T-cell (primary cell): ENCODE results near the gene CEP164. TPM values are rescaled to one million over a fixed set of nuclear protein-coding genes. Genes with fewer than 3 reads are reported as not detected.

Source experiments
- ATAC-seq, 4 experiments: fragments of 200-7000 bp in 3 of 4; fragments of 150-1000 bp in 1 of 4; cut with Tn5 transposase; replicated peaks in 1 of 4; 1 replicate in 3 of 4; 2 replicates in 1 of 4; pipeline ENCODE4 v1.10.0; 2021; ENCODE audit warnings: moderate library complexity in 3 of 4, mild to moderate bottlenecking in 2 of 4, moderate number of reproducible peaks in 1 of 4
- CTCF ChIA-PET, 2 donors: fragments of 300-600 bp; sonication (Branson Sonifier 250); formaldehyde crosslinking; loops; one replicate each; lab custom pipeline; 2022; ENCODE audit warnings: antibody characterized with exemption in 2 of 2; lab: Charles Lee
- POLR2A ChIA-PET, 2 donors: fragments of 300-600 bp; sonication (Branson Sonifier 250); formaldehyde crosslinking; loops; one replicate each; lab custom pipeline; 2022; ENCODE audit warnings: antibody characterized with exemption in 2 of 2; lab: Charles Lee
- DNase-seq, 35 experiments: peaks; one replicate each; pipeline versions ENCODE4 v3.0.0 to v3.0.0-alpha.2; 2013 to 2023
- H3K27ac ChIP-seq: one replicate; pipeline ENCODE4 v1.5.1; 2013; ENCODE audit warnings: low read length
- H3K27me3 ChIP-seq, 2 experiments: replicated peaks in 1 of 2; 1 replicate in 1 of 2; 2 replicates in 1 of 2; pipeline versions ENCODE4 v1.6.1 to v1.7.0; 2013; ENCODE audit warnings: low read length in 1 of 2, mixed read lengths in 1 of 2; ENCODE audit not compliant: control insufficient read depth in 2 of 2, insufficient read depth in 2 of 2; ENCODE audit errors: extremely low read depth in 1 of 2
- H3K36me3 ChIP-seq, 2 donors: 1 replicate in 1 of 2; 2 replicates in 1 of 2; pipeline versions ENCODE4 v1.6.1 to v1.7.0; 2013; ENCODE audit warnings: low read length in 1 of 2; ENCODE audit not compliant: control insufficient read depth in 2 of 2, insufficient read depth in 1 of 2; ENCODE audit errors: extremely low read depth in 1 of 2
- H3K4me1 ChIP-seq, 2 experiments: 1 replicate in 1 of 2; 2 replicates in 1 of 2; pipeline versions ENCODE4 v1.6.1 to v1.7.0; 2013; ENCODE audit warnings: low read length in 2 of 2, mixed read lengths in 1 of 2; ENCODE audit not compliant: insufficient read depth in 2 of 2, control insufficient read depth in 1 of 2; ENCODE audit errors: extremely low read depth in 1 of 2
- H3K4me3 ChIP-seq, 2 donors: 1 replicate in 1 of 2; 2 replicates in 1 of 2; pipeline versions ENCODE4 v1.5.1 to v1.7.0; 2013; ENCODE audit warnings: mild to moderate bottlenecking in 2 of 2, low read length in 1 of 2, moderate library complexity in 1 of 2; ENCODE audit not compliant: control insufficient read depth in 1 of 2; ENCODE audit errors: extremely low read depth in 1 of 2
- H3K9me3 ChIP-seq: 2 replicates; pipeline ENCODE4 v1.7.0; 2013
- H3K27ac Mint-ChIP-seq, 2 donors: one replicate each; pipeline ENCODE4 v1.8.0; 2020 to 2021; ENCODE audit warnings: mild to moderate bottlenecking in 2 of 2, mixed read lengths in 2 of 2
- H3K27me3 Mint-ChIP-seq, 2 donors: one replicate each; pipeline ENCODE4 v1.8.0; 2021 to 2022; ENCODE audit warnings: mixed read lengths in 2 of 2
- H3K36me3 Mint-ChIP-seq: one replicate; pipeline ENCODE4 v1.8.0; 2021; ENCODE audit warnings: mixed read lengths
- H3K4me1 Mint-ChIP-seq, 3 donors: one replicate each; pipeline ENCODE4 v1.8.0; 2020 to 2022; ENCODE audit warnings: mixed read lengths in 3 of 3, mild to moderate bottlenecking in 1 of 3
- H3K4me3 Mint-ChIP-seq, 3 donors: one replicate each; pipeline ENCODE4 v1.8.0; 2020 to 2022; ENCODE audit warnings: mild to moderate bottlenecking in 3 of 3, mixed read lengths in 3 of 3, moderate library complexity in 3 of 3
- H3K9me3 Mint-ChIP-seq, 3 donors: one replicate each; pipeline ENCODE4 v1.8.0; 2020 to 2022; ENCODE audit warnings: mixed read lengths in 3 of 3
- WGBS: methylation state at CpG from one replicate; pipeline ENCODE4 v1.1.5; 2013; ENCODE audit warnings: missing lambda C conversion rate; ENCODE audit not compliant: insufficient coverage; 5-methylcytosine and 5-hydroxymethylcytosine counted together
- total RNA-seq, 35 experiments: library from RNA in 6 of 35; stranded (reverse) in 6 of 35; fragments of 120-200 nt in 1 of 35; gene quantifications; one replicate each; pipeline versions ENCODE4 v1.2.1 to v1.2.4 and lab custom pipeline; 2013 to 2026

The CEP164 gene
- total RNA-seq, 5 donors from 2014 or later (not counting 1 experiment from before 2014, with no cell fraction given): 44.5 to 59.9 (median 52.5) TPM

GRCh38 chr11:117335399-117335798, 7.7 kb downstream of the CEP164 start:
- no peaks in the 10 kb centered on the region for H3K27me3 ChIP-seq
- no peak overlapping the region for H3K27ac ChIP-seq
- CTCF ChIA-PET: interaction anchor here in 1 of 2 donors (0.6 to 0.7 kb wide), 3 partner anchors 571 to 611 kb away, joined by 3 to 6 read pairs (median 4); no protein-coding TSS in a partner anchor
- POLR2A ChIA-PET: no interaction called here
- H3K36me3 ChIP-seq: peaks cover 0 to 18% of the 10 kb centered on the region in 2 donors
- Mint-ChIP-seq H3K4me1 (peaks cover 7 to 11% (median 9%) of the 10 kb centered on the region in 3 donors), H3K27me3 (no peaks in the 10 kb centered on the region), H3K9me3 (no peaks in the 10 kb centered on the region), H3K36me3 (peaks cover 47% of the 10 kb centered on the region), H3K4me3 (no peak overlapping the region), H3K27ac (peak overlapping the region in 1 of 2 donors; percentile 48)
- ATAC-seq (no peak), DNase-seq (no peak)
- no peaks in the 10 kb centered on the region for H3K4me1 ChIP-seq
- H3K4me3 ChIP-seq: no peak overlapping the region
- no peaks in the 10 kb centered on the region for H3K9me3 ChIP-seq
- no CpG with 5 or more reads among the region's 5 CpGs for WGBS

- 100% methylated on average over 3 of the region's 4 CpGs for WGBS
- H3K4me1 ChIP-seq: no peaks in the 10 kb centered on the region
- CTCF ChIA-PET: no interaction called here
- H3K27me3 ChIP-seq: no peaks in the 10 kb centered on the region
- POLR2A ChIA-PET: no interaction called here
- peaks cover 3 to 5% (median 5%) of the 10 kb centered on the region in 3 donors for H3K4me1 Mint-ChIP-seq
- peaks cover 0 to 30% of the 10 kb centered on the region in 2 donors for H3K36me3 ChIP-seq
- no peaks in the 10 kb centered on the region for H3K27me3 Mint-ChIP-seq
- ATAC-seq (no peak), DNase-seq (no peak)
- H3K27ac ChIP-seq: no peak overlapping the region
- no peaks in the 10 kb centered on the region for H3K9me3 ChIP-seq
- H3K27ac Mint-ChIP-seq: no peak overlapping the region
- peaks cover 60% of the 10 kb centered on the region for H3K36me3 Mint-ChIP-seq
- no peak overlapping the region for H3K4me3 Mint-ChIP-seq
- H3K4me3 ChIP-seq: no peak overlapping the region
- no peaks in the 10 kb centered on the region for H3K9me3 Mint-ChIP-seq
Measured at GRCh38 chr11:117337076-117337475, 9.4 kb downstream of the CEP164 start.

GRCh38 chr11:117345039-117345438, 17.4 kb downstream of the CEP164 start:
- ChIA-PET CTCF (no interaction called here), POLR2A (no interaction called here)
- DNase-seq: no peak
- Mint-ChIP-seq H3K9me3 (no peaks in the 10 kb centered on the region), H3K27me3 (no peaks in the 10 kb centered on the region), H3K27ac (no peak overlapping the region), H3K4me1 (peaks cover 0 to 3% (median 0%) of the 10 kb centered on the region in 3 donors), H3K4me3 (no peak overlapping the region), H3K36me3 (peaks cover 65% of the 10 kb centered on the region)
- H3K9me3 ChIP-seq: no peaks in the 10 kb centered on the region
- no peak overlapping the region for H3K4me3 ChIP-seq
- no peak for ATAC-seq
- H3K36me3 ChIP-seq: peaks cover 15 to 36% of the 10 kb centered on the region in 2 donors
- WGBS: 90% methylated on average over 2 of the region's 2 CpGs
- H3K4me1 ChIP-seq: no peaks in the 10 kb centered on the region
- no peaks in the 10 kb centered on the region for H3K27me3 ChIP-seq
- no peak overlapping the region for H3K27ac ChIP-seq

GRCh38 chr11:117354550-117354949, 26.9 kb downstream of the CEP164 start:
- no CpG with 5 or more reads among the region's 4 CpGs for WGBS
- Histone ChIP-seq H3K9me3 (no peaks in the 10 kb centered on the region), H3K27ac (no peak overlapping the region), H3K27me3 (no peaks in the 10 kb centered on the region), H3K36me3 (peaks cover 3 to 56% of the 10 kb centered on the region in 2 donors), H3K4me1 (no peaks in the 10 kb centered on the region), H3K4me3 (no peak overlapping the region)
- DNase-seq (no peak), ATAC-seq (no peak)
- Mint-ChIP-seq H3K27me3 (no peaks in the 10 kb centered on the region), H3K4me3 (no peak overlapping the region), H3K4me1 (peaks cover 0 to 6% (median 0%) of the 10 kb centered on the region in 3 donors), H3K9me3 (no peaks in the 10 kb centered on the region), H3K36me3 (peaks cover 57% of the 10 kb centered on the region), H3K27ac (no peak overlapping the region)
- POLR2A ChIA-PET: no interaction called here
- CTCF ChIA-PET: no interaction called here

- ATAC-seq (no peak), DNase-seq (no peak)
- no peaks in the 10 kb centered on the region for H3K27me3 ChIP-seq
- H3K4me1 ChIP-seq: no peaks in the 10 kb centered on the region
- 94% methylated on average over 6 of the region's 9 CpGs for WGBS
- no peaks in the 10 kb centered on the region for H3K9me3 Mint-ChIP-seq
- H3K36me3 ChIP-seq: peaks cover 6 to 59% of the 10 kb centered on the region in 2 donors
- H3K27ac ChIP-seq: no peak overlapping the region
- H3K4me3 Mint-ChIP-seq: no peak overlapping the region
- H3K4me3 ChIP-seq: no peak overlapping the region
- peaks cover 0 to 12% (median 0%) of the 10 kb centered on the region in 3 donors for H3K4me1 Mint-ChIP-seq
- ChIA-PET CTCF (no interaction called here), POLR2A (no interaction called here)
- H3K27me3 Mint-ChIP-seq: no peaks in the 10 kb centered on the region
- no peaks in the 10 kb centered on the region for H3K9me3 ChIP-seq
- peaks cover 58% of the 10 kb centered on the region for H3K36me3 Mint-ChIP-seq
- H3K27ac Mint-ChIP-seq: no peak overlapping the region
Measured at GRCh38 chr11:117356126-117356890, 28.7 kb downstream of the CEP164 start.

GRCh38 chr11:117361432-117361831, 33.8 kb downstream of the CEP164 start:
- H3K27me3 Mint-ChIP-seq: no peaks in the 10 kb centered on the region
- Histone ChIP-seq H3K4me3 (no peak overlapping the region), H3K27me3 (no peaks in the 10 kb centered on the region), H3K4me1 (no peaks in the 10 kb centered on the region), H3K36me3 (peaks cover 16 to 60% of the 10 kb centered on the region in 2 donors), H3K9me3 (no peaks in the 10 kb centered on the region), H3K27ac (no peak overlapping the region)
- POLR2A ChIA-PET: no interaction called here
- 95% methylated on average over 7 of the region's 8 CpGs for WGBS
- CTCF ChIA-PET: no interaction called here
- peaks cover 59% of the 10 kb centered on the region for H3K36me3 Mint-ChIP-seq
- peaks cover 0 to 5% (median 0%) of the 10 kb centered on the region in 3 donors for H3K4me1 Mint-ChIP-seq
- ATAC-seq (no peak), DNase-seq (no peak)
- no peak overlapping the region for H3K27ac Mint-ChIP-seq
- no peak overlapping the region for H3K4me3 Mint-ChIP-seq
- no peaks in the 10 kb centered on the region for H3K9me3 Mint-ChIP-seq
